IMR-90 (cell line): ENCODE measurements around the gene ALKBH6.

Source experiments
- POLR2A ChIP-seq: IDR thresholded peaks from 2 replicates; pipeline ENCODE4 v1.6.1; 2012; ENCODE audit warnings: mild to moderate bottlenecking, low read depth, low read length
- TF ChIP-seq, protein P1 (sequence below): fragments of 150-350 bp; IDR thresholded peaks from 2 replicates; pipeline ENCODE4 v1.6.1; 2017; ENCODE audit warnings: mild to moderate bottlenecking, antibody characterized with exemption, low read length, low read depth
- TF ChIP-seq, protein P2 (sequence below): conservative IDR thresholded peaks from 2 replicates; pipeline ENCODE4 v1.5.1; 2012; ENCODE audit warnings: mild to moderate bottlenecking, low read depth, low read length, improper control_type of control experiment
- TF ChIP-seq, protein P3 (sequence below): fragments of 150-350 bp; IDR thresholded peaks from 2 replicates; pipeline ENCODE4 v1.6.1; 2016; ENCODE audit warnings: low read depth, mild to moderate bottlenecking, low read length, moderate library complexity, borderline replicate concordance

DNA sequence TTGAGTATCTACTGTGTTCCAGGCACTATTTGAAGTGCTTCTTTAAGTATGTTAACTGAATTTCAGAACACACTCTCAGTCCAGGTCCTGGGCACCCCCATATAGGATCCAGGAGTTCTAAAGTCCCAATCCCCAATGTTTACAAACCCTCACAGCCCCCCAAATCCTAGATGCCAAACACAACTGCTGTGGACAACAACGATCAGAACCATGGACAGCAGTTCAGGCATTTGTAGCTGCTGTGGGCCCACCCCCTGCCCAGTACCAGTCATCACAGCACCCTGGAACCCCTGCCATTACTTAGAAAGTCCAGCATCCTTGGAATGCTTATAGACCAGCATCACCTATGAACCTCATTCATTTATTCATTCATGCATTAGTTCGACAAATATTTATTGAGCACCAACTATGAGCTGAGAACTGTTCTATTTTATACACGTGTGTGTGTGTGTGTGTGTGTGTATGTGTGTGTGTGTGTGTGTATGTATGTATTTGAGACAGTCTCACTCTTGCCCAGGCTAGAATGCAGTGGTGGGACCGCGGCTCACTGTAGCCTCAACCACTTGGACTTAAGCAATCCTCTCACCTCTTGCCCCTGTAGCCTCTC lies 38.3 kb downstream of the ALKBH6 start:
- TF ChIP-seq, protein P1, sequence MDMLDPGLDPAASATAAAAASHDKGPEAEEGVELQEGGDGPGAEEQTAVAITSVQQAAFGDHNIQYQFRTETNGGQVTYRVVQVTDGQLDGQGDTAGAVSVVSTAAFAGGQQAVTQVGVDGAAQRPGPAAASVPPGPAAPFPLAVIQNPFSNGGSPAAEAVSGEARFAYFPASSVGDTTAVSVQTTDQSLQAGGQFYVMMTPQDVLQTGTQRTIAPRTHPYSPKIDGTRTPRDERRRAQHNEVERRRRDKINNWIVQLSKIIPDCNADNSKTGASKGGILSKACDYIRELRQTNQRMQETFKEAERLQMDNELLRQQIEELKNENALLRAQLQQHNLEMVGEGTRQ = no peak
- no peak for TF ChIP-seq POLR2A
- TF ChIP-seq, protein P2, sequence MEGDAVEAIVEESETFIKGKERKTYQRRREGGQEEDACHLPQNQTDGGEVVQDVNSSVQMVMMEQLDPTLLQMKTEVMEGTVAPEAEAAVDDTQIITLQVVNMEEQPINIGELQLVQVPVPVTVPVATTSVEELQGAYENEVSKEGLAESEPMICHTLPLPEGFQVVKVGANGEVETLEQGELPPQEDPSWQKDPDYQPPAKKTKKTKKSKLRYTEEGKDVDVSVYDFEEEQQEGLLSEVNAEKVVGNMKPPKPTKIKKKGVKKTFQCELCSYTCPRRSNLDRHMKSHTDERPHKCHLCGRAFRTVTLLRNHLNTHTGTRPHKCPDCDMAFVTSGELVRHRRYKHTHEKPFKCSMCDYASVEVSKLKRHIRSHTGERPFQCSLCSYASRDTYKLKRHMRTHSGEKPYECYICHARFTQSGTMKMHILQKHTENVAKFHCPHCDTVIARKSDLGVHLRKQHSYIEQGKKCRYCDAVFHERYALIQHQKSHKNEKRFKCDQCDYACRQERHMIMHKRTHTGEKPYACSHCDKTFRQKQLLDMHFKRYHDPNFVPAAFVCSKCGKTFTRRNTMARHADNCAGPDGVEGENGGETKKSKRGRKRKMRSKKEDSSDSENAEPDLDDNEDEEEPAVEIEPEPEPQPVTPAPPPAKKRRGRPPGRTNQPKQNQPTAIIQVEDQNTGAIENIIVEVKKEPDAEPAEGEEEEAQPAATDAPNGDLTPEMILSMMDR = no peak
- TF ChIP-seq, protein P3, sequence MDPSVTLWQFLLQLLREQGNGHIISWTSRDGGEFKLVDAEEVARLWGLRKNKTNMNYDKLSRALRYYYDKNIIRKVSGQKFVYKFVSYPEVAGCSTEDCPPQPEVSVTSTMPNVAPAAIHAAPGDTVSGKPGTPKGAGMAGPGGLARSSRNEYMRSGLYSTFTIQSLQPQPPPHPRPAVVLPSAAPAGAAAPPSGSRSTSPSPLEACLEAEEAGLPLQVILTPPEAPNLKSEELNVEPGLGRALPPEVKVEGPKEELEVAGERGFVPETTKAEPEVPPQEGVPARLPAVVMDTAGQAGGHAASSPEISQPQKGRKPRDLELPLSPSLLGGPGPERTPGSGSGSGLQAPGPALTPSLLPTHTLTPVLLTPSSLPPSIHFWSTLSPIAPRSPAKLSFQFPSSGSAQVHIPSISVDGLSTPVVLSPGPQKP = no peak
